Gastrocnemius medialis (tissue), 4 donors: ENCODE measurements around the gene ABTB2. TPM values are rescaled to one million over a fixed set of nuclear protein-coding genes. Genes with fewer than 3 reads are reported as not detected.
A peak's percentile ranks its signal among the peaks of the same experiment; 100 is the strongest.

Experiments used
- ATAC-seq, 2 donors: fragments of 150-250 bp; one replicate each; pipeline ENCODE4 v1.9.1; 2016
- DNase-seq, 2 donors: peaks; one replicate each; pipeline ENCODE4 v3.0.0-alpha.2; 2019
- H3K27ac ChIP-seq, 4 donors: fragments of 200-600 bp; sonication (generic); 1 replicate in 1 of 4; 2 replicates in 3 of 4; pipeline ENCODE4 v1.5.1; 2016 to 2018; ENCODE audit warnings: mild to moderate bottlenecking in 2 of 4, moderate library complexity in 1 of 4
- H3K27me3 ChIP-seq, 3 donors: fragments of 200-600 bp; sonication (generic) in 2 of 3; 1 replicate in 1 of 3; 2 replicates in 2 of 3; pipeline versions ENCODE4 v1.5.1 to v1.6.0; 2016 to 2019; ENCODE audit warnings: mild to moderate bottlenecking in 1 of 3, moderate library complexity in 1 of 3
- H3K36me3 ChIP-seq, 2 donors: fragments of 200-600 bp; sonication (generic) in 1 of 2; one replicate each; pipeline ENCODE4 v1.5.1; 2017 to 2018
- H3K4me1 ChIP-seq, 2 donors: fragments of 200-600 bp; sonication (generic) in 1 of 2; one replicate each; pipeline ENCODE4 v1.5.1; 2016 to 2017; ENCODE audit warnings: mild to moderate bottlenecking in 2 of 2
- H3K4me3 ChIP-seq, 4 donors: fragments of 200-600 bp; sonication (generic) in 3 of 4; 1 replicate in 1 of 4; 2 replicates in 3 of 4; pipeline ENCODE4 v1.5.1; 2016 to 2019; ENCODE audit warnings: mild to moderate bottlenecking in 2 of 4
- H3K9me3 ChIP-seq, 3 donors: fragments of 200-600 bp; sonication (generic) in 2 of 3; 1 replicate in 1 of 3; 2 replicates in 2 of 3; pipeline ENCODE4 v1.5.1; 2016 to 2019
- CTCF ChIP-seq, 5 experiments: fragments of 450-650 bp in 3 of 5; fragments of 200-600 bp in 2 of 5; sonication (generic) in 2 of 5; IDR thresholded peaks in 4 of 5; conservative IDR thresholded peaks in 1 of 5; 1 replicate in 4 of 5; 2 replicates in 1 of 5; pipeline ENCODE4 v1.5.1; 2016 to 2019; ENCODE audit warnings: antibody characterized with exemption in 5 of 5, mild to moderate bottlenecking in 3 of 5, moderate library complexity in 3 of 5
- POLR2A ChIP-seq, 2 donors: fragments of 450-650 bp; IDR thresholded peaks; one replicate each; pipeline ENCODE4 v1.6.1; 2017; ENCODE audit warnings: antibody characterized with exemption in 2 of 2, mild to moderate bottlenecking in 2 of 2, moderate library complexity in 2 of 2
- in situ Hi-C, 4 donors: fragments of 200-750 bp; cut with MboI; loops; one replicate each; pipeline versions ENCODE4 v1.15.0 to v1.8.0; 2017; ENCODE audit warnings: low sequenced_read_pairs in 4 of 4
- intact Hi-C: fragments of 100-400 bp; cut with DNase I; formaldehyde crosslinking; loops from one replicate; pipeline ENCODE4 v1.15.1; 2023; ENCODE audit warnings: low total_unique reads
- total RNA-seq, 4 donors: library from RNA; depleted of rRNA; stranded (reverse); fragments of >200 nt; gene quantifications; one replicate each; pipeline versions ENCODE4 v1.1.0 to v1.2.3, GENCODE V29; 2016

Gene ABTB2
- total RNA-seq, 4 donors from 2014 or later, result 8.8 to 30.7 (median 12.2) TPM

GRCh38 chr11:34356130-34356529 lies 1.7 kb downstream of the ABTB2 start:
- ATAC-seq, result no peak
- in situ Hi-C loops, result loop anchor here in 2 of 4 donors (5.0 to 25.0 kb wide), 2 partner anchors 179 to 369 kb away; no protein-coding TSS in a partner anchor

GRCh38 chr11:34355726-34356125 lies 2.1 kb downstream of the ABTB2 start:
- Histone ChIP-seq H3K4me1 (peaks cover 26 to 32% of the 10 kb centered on the region in 2 donors), H3K27me3 (peaks cover 0 to 11% (median 0%) of the 10 kb centered on the region in 3 donors)

More at GRCh38 chr11:34356130-34356529, 1.7 kb downstream of the ABTB2 start:
- no peaks in the 10 kb centered on the region for H3K36me3 ChIP-seq
- intact Hi-C loops, result loop anchor here (5.0 kb wide), 2 partner anchors 499 to 561 kb away; partner anchors contain the start of genes APIP and PDHX
- H3K27ac ChIP-seq, result peak overlapping the region in 2 of 4 donors; percentile 91
- H3K4me1 ChIP-seq, result peaks cover 24 to 30% of the 10 kb centered on the region in 2 donors
- no peaks in the 10 kb centered on the region for H3K9me3 ChIP-seq
- no peak for DNase-seq
- peak overlapping the region; percentile 69 to 93 (median 79) for H3K4me3 ChIP-seq
- peaks cover 0 to 11% (median 0%) of the 10 kb centered on the region in 3 donors for H3K27me3 ChIP-seq
- TF ChIP-seq POLR2A (IDR thresholded peaks at IDR 0.05) (no peak), CTCF (IDR thresholded peaks at IDR 0.05 in 4 of 5, conservative IDR thresholded peaks at IDR 0.05 in 1 of 5) (no peak)

GRCh38 chr11:34354782-34355181 lies 3.0 kb downstream of the ABTB2 start:
- DNase-seq (no peak), ATAC-seq (no peak)
- Histone ChIP-seq H3K4me3 (no peak overlapping the region), H3K27ac (no peak overlapping the region), H3K4me1 (peaks cover 34 to 41% of the 10 kb centered on the region in 2 donors), H3K9me3 (no peaks in the 10 kb centered on the region), H3K27me3 (peaks cover 0 to 11% (median 0%) of the 10 kb centered on the region in 3 donors), H3K36me3 (no peaks in the 10 kb centered on the region)
- no peak for TF ChIP-seq POLR2A (IDR thresholded peaks at IDR 0.05)
- in situ Hi-C loops (loop anchor here in 2 of 4 donors (5.0 to 25.0 kb wide), 2 partner anchors 177 to 367 kb away; no protein-coding TSS in a partner anchor), intact Hi-C loops (loop anchor here (5.0 kb wide), 2 partner anchors 497 to 563 kb away; partner anchors contain the start of genes APIP and PDHX)

More at GRCh38 chr11:34355726-34356125, 2.1 kb downstream of the ABTB2 start:
- Histone ChIP-seq H3K9me3 (no peaks in the 10 kb centered on the region), H3K4me3 (peak overlapping the region; percentile 69 to 93 (median 79)), H3K27ac (no peak overlapping the region), H3K36me3 (no peaks in the 10 kb centered on the region)
- no peak for TF ChIP-seq POLR2A (IDR thresholded peaks at IDR 0.05)
- no peak for TF ChIP-seq CTCF (IDR thresholded peaks at IDR 0.05 in 4 of 5, conservative IDR thresholded peaks at IDR 0.05 in 1 of 5)
- in situ Hi-C loops (loop anchor here in 2 of 4 donors (5.0 to 25.0 kb wide), 2 partner anchors 178 to 368 kb away; no protein-coding TSS in a partner anchor), intact Hi-C loops (loop anchor here (5.0 kb wide), 2 partner anchors 498 to 562 kb away; partner anchors contain the start of genes APIP and PDHX)
- DNase-seq (no peak), ATAC-seq (no peak)

GRCh38 chr11:34353881-34354280 lies 3.9 kb downstream of the ABTB2 start:
- in situ Hi-C loops, result loop anchor here in 1 of 4 donors (25.0 kb wide), 1 partner anchor 367 kb away; no protein-coding TSS in a partner anchor
- intact Hi-C loops, result no loop called here

More at GRCh38 chr11:34353881-34354280, 3.9 kb downstream of the ABTB2 start:
- ATAC-seq (no peak), DNase-seq (no peak)
- TF ChIP-seq POLR2A (IDR thresholded peaks at IDR 0.05), result no peak
- no peak for TF ChIP-seq CTCF (IDR thresholded peaks at IDR 0.05 in 4 of 5, conservative IDR thresholded peaks at IDR 0.05 in 1 of 5)
- H3K4me1 ChIP-seq, result peaks cover 43 to 49% of the 10 kb centered on the region in 2 donors
- no peak overlapping the region for H3K4me3 ChIP-seq
- H3K27ac ChIP-seq, result no peak overlapping the region
- no peaks in the 10 kb centered on the region for H3K36me3 ChIP-seq
- no peaks in the 10 kb centered on the region for H3K9me3 ChIP-seq
- peaks cover 0 to 11% (median 0%) of the 10 kb centered on the region in 3 donors for H3K27me3 ChIP-seq
